ENCODE data around the gene CDH12. TPM values are rescaled to one million over a fixed set of nuclear protein-coding genes. Genes with fewer than 3 reads are reported as not detected.
"Not testable (repeated sequence)": the region's sequence is repeated elsewhere in the genome, so short reads cannot be mapped to it uniquely, and the experiment has no call there.

CDH12 gene
- total and polyA plus RNA-seq, 2 donors, result 0.05 to 3.5 TPM

DNA sequence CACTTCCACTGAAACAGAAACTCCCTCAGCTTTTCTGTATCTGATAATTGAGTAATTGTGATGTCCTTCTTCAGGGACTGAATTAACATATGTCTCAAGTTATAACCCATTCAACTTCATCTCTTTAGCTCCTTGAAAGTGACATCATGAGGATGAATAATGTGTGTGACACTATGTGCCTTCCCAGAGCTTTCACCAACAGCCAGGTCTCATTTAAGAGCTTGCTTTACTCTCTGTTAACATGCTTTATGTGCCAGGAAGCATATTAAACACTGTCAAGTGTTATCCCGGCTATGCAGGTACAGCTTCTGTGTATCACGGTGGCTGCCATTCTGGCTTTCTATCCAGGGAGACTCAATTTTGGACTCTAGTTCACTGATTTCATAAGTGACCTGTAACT is 799.9 kb downstream of the CDH12 start:
- DNase-seq (ENCODE audit: extremely low spot score), result no peak
- 61% methylated on average over 2 of the region's 2 CpGs for WGBS

GRCh38 chr5:22051881-22052280 is 801.3 kb downstream of the CDH12 start:
- no peak for DNase-seq (ENCODE audit: extremely low spot score)
- Histone ChIP-seq H3K36me3 (ENCODE audit: insufficient read depth) (no peaks in the 10 kb centered on the region), H3K4me3 (ENCODE audit: low read depth, low read length) (no peak overlapping the region), H3K27ac (ENCODE audit: low read depth) (no peak overlapping the region), H3K4me1 (ENCODE audit: insufficient read depth) (no peaks in the 10 kb centered on the region)
- 84% methylated on average over 1 of the region's 1 CpG for WGBS

More for the DNA sequence above, 799.9 kb downstream of the CDH12 start:
- H3K36me3 ChIP-seq (ENCODE audit: insufficient read depth), result no peaks in the 10 kb centered on the region
- no peak overlapping the region for H3K4me3 ChIP-seq (ENCODE audit: low read depth, low read length)
- H3K4me1 ChIP-seq (ENCODE audit: insufficient read depth), result no peaks in the 10 kb centered on the region
- no peak overlapping the region for H3K27ac ChIP-seq (ENCODE audit: low read depth)

DNA sequence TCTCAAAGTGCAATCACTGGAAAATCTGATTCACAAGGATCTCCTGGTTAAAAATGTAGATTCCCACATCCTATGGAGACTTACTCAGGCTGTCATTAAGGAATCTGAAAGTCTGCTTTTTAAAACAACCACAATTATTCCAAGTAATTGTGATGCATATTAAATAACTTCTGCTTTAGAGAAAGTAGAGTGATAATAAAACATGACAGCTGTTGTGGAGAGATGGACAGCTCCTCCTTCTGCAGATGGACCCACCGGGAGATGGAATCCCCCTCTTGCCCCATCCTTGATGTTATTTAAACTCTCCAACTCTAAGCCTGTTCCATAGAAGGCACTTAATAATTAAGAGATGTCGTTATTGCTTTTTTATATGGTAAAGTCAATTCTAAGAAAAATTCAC is 802.2 kb downstream of the CDH12 start:
- H3K4me3 ChIP-seq (ENCODE audit: low read depth, low read length), result no peak overlapping the region
- DNase-seq (ENCODE audit: extremely low spot score), result no peak
- 66% methylated on average over 2 of the region's 2 CpGs for WGBS
- H3K27ac ChIP-seq (ENCODE audit: low read depth), result no peak overlapping the region
- H3K36me3 ChIP-seq (ENCODE audit: insufficient read depth), result no peaks in the 10 kb centered on the region
- H3K4me1 ChIP-seq (ENCODE audit: insufficient read depth), result no peaks in the 10 kb centered on the region

GRCh38 chr5:22044229-22044628 is 808.9 kb downstream of the CDH12 start:
- H3K4me3 ChIP-seq (ENCODE audit: low read depth, low read length), result no peak overlapping the region
- H3K36me3 ChIP-seq (ENCODE audit: insufficient read depth), result no peaks in the 10 kb centered on the region
- H3K27ac ChIP-seq (ENCODE audit: low read depth), result no peak overlapping the region
- H3K4me1 ChIP-seq (ENCODE audit: insufficient read depth), result no peaks in the 10 kb centered on the region
- no peak for DNase-seq (ENCODE audit: extremely low spot score)

DNA sequence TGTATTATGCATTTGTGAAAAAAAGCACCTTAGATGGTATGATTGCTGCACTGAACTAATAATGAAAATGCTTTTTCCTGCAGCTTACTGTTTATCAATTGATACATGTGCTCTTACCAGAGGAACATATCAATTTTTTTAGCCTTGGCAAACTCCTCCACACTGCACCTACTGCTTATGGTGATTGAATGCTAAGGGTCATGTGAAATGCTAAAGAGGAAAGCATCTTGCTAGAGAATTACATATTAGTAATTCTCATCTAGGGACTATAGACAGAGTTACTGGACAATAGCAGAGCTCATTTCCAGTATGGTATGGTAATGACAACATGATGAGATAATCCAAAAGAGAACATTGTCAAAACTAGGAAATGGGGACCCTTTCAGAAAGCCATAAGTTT is 817.1 kb downstream of the CDH12 start:
- no peaks in the 10 kb centered on the region for H3K36me3 ChIP-seq (ENCODE audit: insufficient read depth)
- DNase-seq (ENCODE audit: extremely low spot score), result no peak
- no peak overlapping the region for H3K4me3 ChIP-seq (ENCODE audit: low read depth, low read length)
- no peak overlapping the region for H3K27ac ChIP-seq (ENCODE audit: low read depth)
- no peaks in the 10 kb centered on the region for H3K4me1 ChIP-seq (ENCODE audit: insufficient read depth)

- 81% methylated on average over 2 of the region's 2 CpGs for WGBS
- Histone ChIP-seq H3K4me1 (ENCODE audit: insufficient read depth) (no peaks in the 10 kb centered on the region), H3K27ac (ENCODE audit: low read depth) (no peak overlapping the region), H3K4me3 (ENCODE audit: low read depth, low read length) (no peak overlapping the region), H3K36me3 (ENCODE audit: insufficient read depth) (no peaks in the 10 kb centered on the region)
- no peak for DNase-seq (ENCODE audit: extremely low spot score)
These were observed 820.1 kb downstream of the CDH12 start for GRCh38 chr5:22033066-22033465.

- 74% methylated on average over 1 of the region's 1 CpG for WGBS
- H3K36me3 ChIP-seq (ENCODE audit: insufficient read depth), result no peaks in the 10 kb centered on the region
- H3K4me1 ChIP-seq (ENCODE audit: insufficient read depth), result no peaks in the 10 kb centered on the region
- no peak for DNase-seq (ENCODE audit: extremely low spot score)
- H3K4me3 ChIP-seq (ENCODE audit: low read depth, low read length), result no peak overlapping the region
- H3K27ac ChIP-seq (ENCODE audit: low read depth), result no peak overlapping the region
These were observed 829.4 kb downstream of the CDH12 start for GRCh38 chr5:22023784-22024183.

GRCh38 chr5:22012893-22013292 is 840.3 kb downstream of the CDH12 start:
- WGBS, result 64% methylated on average over 3 of the region's 3 CpGs

DNA sequence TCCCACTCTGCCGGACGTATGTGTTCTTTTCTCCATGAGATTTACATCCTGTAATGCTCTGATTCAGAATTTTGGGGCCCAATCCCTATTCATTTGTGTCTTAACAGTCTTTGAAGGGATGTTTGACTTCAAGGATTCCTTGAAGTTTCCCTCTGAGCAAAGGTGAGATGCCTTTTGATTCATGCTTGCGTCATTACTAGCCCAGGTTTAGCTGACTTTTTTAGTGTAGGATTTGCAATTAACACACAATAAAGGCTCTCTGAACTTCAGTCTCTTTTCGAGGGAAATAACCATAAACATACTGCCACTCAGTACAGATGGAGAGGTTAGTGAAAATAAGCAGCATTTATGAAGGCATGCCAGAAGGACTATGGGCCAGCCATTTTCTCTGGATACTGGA is 842.3 kb downstream of the CDH12 start:
- H3K4me3 ChIP-seq (ENCODE audit: low read depth, low read length); DNase-seq (ENCODE audit: extremely low spot score); H3K36me3 ChIP-seq (ENCODE audit: insufficient read depth); H3K27ac ChIP-seq (ENCODE audit: low read depth); H3K4me1 ChIP-seq (ENCODE audit: insufficient read depth): not testable (repeated sequence)
- 71% methylated on average over 4 of the region's 4 CpGs for WGBS

More at GRCh38 chr5:22012893-22013292, 840.3 kb downstream of the CDH12 start:
- H3K36me3 ChIP-seq (ENCODE audit: insufficient read depth); H3K4me3 ChIP-seq (ENCODE audit: low read depth, low read length); H3K27ac ChIP-seq (ENCODE audit: low read depth); DNase-seq (ENCODE audit: extremely low spot score); H3K4me1 ChIP-seq (ENCODE audit: insufficient read depth): not testable (repeated sequence)

GRCh38 chr5:22001097-22001496 is 852.0 kb downstream of the CDH12 start:
- not testable (repeated sequence) for H3K36me3 ChIP-seq (ENCODE audit: insufficient read depth); H3K27ac ChIP-seq (ENCODE audit: low read depth); DNase-seq (ENCODE audit: extremely low spot score); H3K4me3 ChIP-seq (ENCODE audit: low read depth, low read length); H3K4me1 ChIP-seq (ENCODE audit: insufficient read depth)
- WGBS, result 94% methylated on average over 2 of the region's 2 CpGs

GRCh38 chr5:21985799-21986198 is 867.3 kb downstream of the CDH12 start:
- DNase-seq (ENCODE audit: extremely low spot score); H3K4me3 ChIP-seq (ENCODE audit: low read depth, low read length); H3K27ac ChIP-seq (ENCODE audit: low read depth); H3K36me3 ChIP-seq (ENCODE audit: insufficient read depth); H3K4me1 ChIP-seq (ENCODE audit: insufficient read depth): not testable (repeated sequence)
- WGBS, result 77% methylated on average over 1 of the region's 1 CpG

- WGBS, result 85% methylated on average over 1 of the region's 1 CpG
- not testable (repeated sequence) for H3K4me3 ChIP-seq (ENCODE audit: low read depth, low read length); H3K36me3 ChIP-seq (ENCODE audit: insufficient read depth); DNase-seq (ENCODE audit: extremely low spot score); H3K27ac ChIP-seq (ENCODE audit: low read depth); H3K4me1 ChIP-seq (ENCODE audit: insufficient read depth)
These were observed 901.6 kb downstream of the CDH12 start for GRCh38 chr5:21951571-21951970.

GRCh38 chr5:21931116-21931515 is 922.0 kb downstream of the CDH12 start:
- DNase-seq (ENCODE audit: extremely low spot score), result peak; percentile 20
- 75% methylated on average over 1 of the region's 1 CpG for WGBS
- H3K27ac ChIP-seq (ENCODE audit: low read depth), result no peak overlapping the region
- H3K4me3 ChIP-seq (ENCODE audit: low read depth, low read length), result no peak overlapping the region
- no peaks in the 10 kb centered on the region for H3K36me3 ChIP-seq (ENCODE audit: insufficient read depth)
- H3K4me1 ChIP-seq (ENCODE audit: insufficient read depth), result no peaks in the 10 kb centered on the region

DNA sequence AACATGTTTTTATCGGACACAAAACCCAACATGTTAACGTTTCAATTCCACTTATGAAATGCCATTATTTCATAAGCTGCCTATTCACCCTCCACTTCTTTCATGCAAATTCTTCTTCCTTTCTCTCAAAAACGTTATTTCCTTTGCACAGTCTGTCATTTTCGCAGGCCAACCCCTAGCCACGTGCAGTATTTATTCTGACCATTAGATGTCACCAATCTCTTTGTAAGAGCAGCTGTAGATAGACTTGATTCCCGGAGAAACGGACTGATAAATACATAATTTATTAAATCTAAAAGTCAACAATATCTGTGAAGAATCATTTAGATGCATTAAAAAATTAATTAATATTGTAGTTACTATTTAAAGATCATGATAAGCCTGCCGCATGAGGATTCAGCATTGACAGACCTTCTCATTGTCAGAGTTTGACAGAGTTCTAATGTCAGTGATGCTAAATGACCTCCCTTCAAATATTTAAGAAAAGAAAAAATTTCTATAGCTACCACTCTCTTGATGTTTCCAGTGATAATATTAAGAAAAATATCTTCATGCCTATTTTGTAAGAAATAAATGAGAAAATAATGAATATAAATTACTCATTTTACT is 933.6 kb downstream of the CDH12 start:
- no peak overlapping the region for H3K27ac ChIP-seq (ENCODE audit: low read depth)
- no peaks in the 10 kb centered on the region for H3K36me3 ChIP-seq (ENCODE audit: insufficient read depth)
- no peak for DNase-seq (ENCODE audit: extremely low spot score)
- WGBS, result 19% methylated on average over 8 of the region's 8 CpGs
- H3K4me3 ChIP-seq (ENCODE audit: low read depth, low read length), result no peak overlapping the region
- H3K4me1 ChIP-seq (ENCODE audit: insufficient read depth), result no peaks in the 10 kb centered on the region

DNA sequence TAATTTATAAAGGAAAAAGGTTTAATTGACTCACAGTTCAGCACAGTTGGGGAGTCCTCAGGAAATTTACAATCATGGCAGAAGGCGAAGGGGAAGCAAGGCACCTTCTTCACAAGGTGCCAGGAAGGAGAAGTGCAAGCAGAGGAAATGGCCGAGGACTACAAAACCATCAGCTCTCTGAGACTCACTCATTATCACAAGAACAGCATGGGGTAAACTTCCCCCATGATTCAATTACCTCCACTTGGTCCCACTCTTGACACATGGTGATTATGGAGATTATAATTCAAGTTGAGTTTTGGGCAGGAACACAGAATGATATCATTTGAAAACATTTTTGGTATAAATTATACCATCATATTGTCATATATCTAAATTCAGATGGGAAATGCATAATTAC is 934.7 kb downstream of the CDH12 start:
- no peaks in the 10 kb centered on the region for H3K36me3 ChIP-seq (ENCODE audit: insufficient read depth)
- no peak for DNase-seq (ENCODE audit: extremely low spot score)
- WGBS, result 85% methylated on average over 2 of the region's 2 CpGs
- no peaks in the 10 kb centered on the region for H3K4me1 ChIP-seq (ENCODE audit: insufficient read depth)
- no peak overlapping the region for H3K27ac ChIP-seq (ENCODE audit: low read depth)
- H3K4me3 ChIP-seq (ENCODE audit: low read depth, low read length), result no peak overlapping the region
